Measurements from ENCODE around the gene KCTD12.

Gene KCTD12

GRCh38 chr13:76832258-76832988 is 53.8 kb downstream of the KCTD12 start:
- Histone ChIP-seq H4K20me1 (ENCODE audit: insufficient read depth, low read length) (no peaks in the 10 kb centered on the region), H2AFZ (ENCODE audit: low read depth, low read length) (no peak overlapping the region), H3K4me3 (ENCODE audit: low read length) (no peak overlapping the region), H3K9me3 (ENCODE audit: insufficient read depth, low read length) (no peaks in the 10 kb centered on the region), H3K9ac (ENCODE audit: low read length) (no peak overlapping the region), H3K79me2 (ENCODE audit: low read length) (no peaks in the 10 kb centered on the region), H3K36me3 (replicated peaks; ENCODE audit: low read depth, low read length) (no peaks in the 10 kb centered on the region), H3K27ac (ENCODE audit: low read length) (no peak overlapping the region), H3K4me1 (ENCODE audit: low read length) (no peaks in the 10 kb centered on the region), H3K27me3 (ENCODE audit: low read depth, low read length) (no peaks in the 10 kb centered on the region), H3K4me2 (ENCODE audit: low read length) (no peak overlapping the region)
- TF ChIP-seq CTCF (IDR thresholded peaks at IDR 0.05; ENCODE audit: low read depth, low read length), result no peak
- TF ChIP-seq EZH2phosphoT487 (IDR thresholded peaks at IDR 0.05; ENCODE audit: low read depth), result no peak

GRCh38 chr13:76830805-76831204 is 55.4 kb downstream of the KCTD12 start:
- Histone ChIP-seq H3K4me2 (ENCODE audit: low read length) (no peak overlapping the region), H3K4me3 (ENCODE audit: low read length) (no peak overlapping the region), H2AFZ (ENCODE audit: low read depth, low read length) (no peak overlapping the region), H3K9ac (ENCODE audit: low read length) (no peak overlapping the region), H3K9me3 (ENCODE audit: insufficient read depth, low read length) (no peaks in the 10 kb centered on the region), H3K27ac (ENCODE audit: low read length) (no peak overlapping the region), H3K4me1 (ENCODE audit: low read length) (peaks cover 5% of the 10 kb centered on the region; the same call in 1 of the 2 replicates), H4K20me1 (ENCODE audit: insufficient read depth, low read length) (no peaks in the 10 kb centered on the region), H3K27me3 (ENCODE audit: low read depth, low read length) (no peaks in the 10 kb centered on the region), H3K79me2 (ENCODE audit: low read length) (no peaks in the 10 kb centered on the region), H3K36me3 (replicated peaks; ENCODE audit: low read depth, low read length) (no peaks in the 10 kb centered on the region)
- TF ChIP-seq CTCF (IDR thresholded peaks at IDR 0.05; ENCODE audit: low read depth, low read length), result no peak
- TF ChIP-seq EZH2phosphoT487 (IDR thresholded peaks at IDR 0.05; ENCODE audit: low read depth), result no peak
